CD14-positive monocyte (primary cell): Measurements from ENCODE around the gene ERLIN1. TPM values are rescaled to one million over a fixed set of nuclear protein-coding genes. Genes with fewer than 3 reads are reported as not detected.

Experiments
- DNase-seq, 3 donors: peaks; one replicate each; pipeline ENCODE4 v3.0.0-alpha.2; 2011 to 2022
- H2AFZ ChIP-seq: 2 replicates; pipeline ENCODE4 v1.6.0; 2012; ENCODE audit warnings: mild to moderate bottlenecking, low read depth, low read length, inconsistent platforms; ENCODE audit not compliant: insufficient read depth, poor library complexity, severe bottlenecking
- H3K27ac ChIP-seq, 2 donors: 1 replicate in 1 of 2; 2 replicates in 1 of 2; pipeline ENCODE4 v1.5.1; 2012 to 2013; ENCODE audit warnings: low read length in 2 of 2, control low read depth in 1 of 2, inconsistent platforms in 1 of 2, low read depth in 1 of 2, mild to moderate bottlenecking in 1 of 2
- H3K27me3 ChIP-seq, 2 donors: one replicate each; pipeline versions ENCODE4 v1.6.0 to v1.6.1; 2011 to 2013; ENCODE audit warnings: low read length in 2 of 2; ENCODE audit not compliant: control insufficient read depth in 2 of 2, insufficient read depth in 2 of 2
- H3K36me3 ChIP-seq, 2 donors: replicated peaks in 1 of 2; 1 replicate in 1 of 2; 2 replicates in 1 of 2; pipeline versions ENCODE4 v1.5.1 to v1.6.1; 2012 to 2013; ENCODE audit warnings: low read length in 2 of 2, control low read depth in 1 of 2, inconsistent platforms in 1 of 2, mild to moderate bottlenecking in 1 of 2; ENCODE audit not compliant: insufficient read depth in 2 of 2, control insufficient read depth in 1 of 2
- H3K4me1 ChIP-seq, 2 donors: 1 replicate in 1 of 2; 2 replicates in 1 of 2; pipeline versions ENCODE4 v1.5.1 to v1.6.1; 2012 to 2013; ENCODE audit warnings: low read length in 2 of 2, control low read depth in 1 of 2, inconsistent platforms in 1 of 2, mild to moderate bottlenecking in 1 of 2, moderate library complexity in 1 of 2; ENCODE audit not compliant: insufficient read depth in 2 of 2, control insufficient read depth in 1 of 2
- H3K4me2 ChIP-seq: replicated peaks from 2 replicates; pipeline ENCODE3; 2012; ENCODE audit warnings: low read length, moderate library complexity, mild to moderate bottlenecking; ENCODE audit not compliant: poor library complexity, severe bottlenecking; ENCODE audit errors: extremely low read depth
- H3K4me3 ChIP-seq, 3 experiments: fragments of 200-600 bp in 1 of 3; sonication (generic) in 1 of 3; replicated peaks in 1 of 3; 1 replicate in 2 of 3; 2 replicates in 1 of 3; pipeline ENCODE4 v1.5.1; 2011 to 2013; ENCODE audit warnings: low read length in 3 of 3, mild to moderate bottlenecking in 3 of 3, control low read depth in 2 of 3, low read depth in 2 of 3, inconsistent platforms in 1 of 3, moderate library complexity in 1 of 3
- H3K79me2 ChIP-seq: 2 replicates; pipeline ENCODE4 v1.6.0; 2012; ENCODE audit warnings: mild to moderate bottlenecking, control low read depth, inconsistent platforms, low read length, moderate library complexity; ENCODE audit not compliant: insufficient read depth
- H3K9ac ChIP-seq: 2 replicates; pipeline ENCODE4 v1.6.0; 2017; ENCODE audit warnings: low read length, mild to moderate bottlenecking; ENCODE audit not compliant: insufficient read depth, poor library complexity, severe bottlenecking
- H3K9me3 ChIP-seq, 2 donors: replicated peaks in 1 of 2; 1 replicate in 1 of 2; 2 replicates in 1 of 2; pipeline versions ENCODE4 v1.5.1 to v1.6.1; 2012 to 2013; ENCODE audit warnings: low read length in 2 of 2, control low read depth in 1 of 2; ENCODE audit not compliant: control insufficient read depth in 1 of 2, insufficient read depth in 1 of 2
- H4K20me1 ChIP-seq: 2 replicates; pipeline ENCODE4 v1.6.0; 2012; ENCODE audit warnings: mild to moderate bottlenecking, low read length, control low read depth, moderate library complexity; ENCODE audit not compliant: insufficient read depth
- H3K27ac Mint-ChIP-seq, 7 donors: one replicate each; pipeline ENCODE4 v1.8.0; 2020; ENCODE audit warnings: mild to moderate bottlenecking in 7 of 7, mixed read lengths in 7 of 7, moderate library complexity in 6 of 7, inconsistent platforms in 2 of 7
- H3K27me3 Mint-ChIP-seq, 3 donors: one replicate each; pipeline ENCODE4 v1.8.0; 2021 to 2022; ENCODE audit warnings: low read depth in 3 of 3, mild to moderate bottlenecking in 3 of 3, mixed read lengths in 3 of 3, moderate library complexity in 3 of 3, inconsistent platforms in 1 of 3
- H3K36me3 Mint-ChIP-seq, 2 donors: one replicate each; pipeline ENCODE4 v1.8.0; 2020; ENCODE audit warnings: mixed read lengths in 2 of 2, inconsistent platforms in 1 of 2, mild to moderate bottlenecking in 1 of 2
- H3K4me1 Mint-ChIP-seq: one replicate; pipeline ENCODE4 v1.8.0; 2020; ENCODE audit warnings: mild to moderate bottlenecking, mixed read lengths
- H3K4me3 Mint-ChIP-seq, 2 donors: one replicate each; pipeline ENCODE4 v1.8.0; 2020; ENCODE audit warnings: mild to moderate bottlenecking in 2 of 2, mixed read lengths in 2 of 2, moderate library complexity in 1 of 2
- H3K9me3 Mint-ChIP-seq, 7 donors: one replicate each; pipeline ENCODE4 v1.8.0; 2020 to 2022; ENCODE audit warnings: mixed read lengths in 7 of 7, mild to moderate bottlenecking in 6 of 7, moderate library complexity in 6 of 7, inconsistent platforms in 2 of 7
- WGBS: methylation state at CpG from one replicate; pipeline ENCODE4 v1.1.5; 2013; ENCODE audit warnings: missing lambda C conversion rate; ENCODE audit not compliant: insufficient coverage; 5-methylcytosine and 5-hydroxymethylcytosine counted together
- intact Hi-C, 2 donors: fragments of 100-400 bp; cut with micrococcal nuclease; formaldehyde crosslinking; loops; one replicate each; pipeline versions ENCODE4 v1.15.0 to v1.15.1; 2023
- polyA plus RNA-seq, 3 donors: library from polyadenylated mRNA; depleted of rRNA in 1 of 3; unstranded in 2 of 3; stranded (reverse) in 1 of 3; fragments of 300-500 nt in 2 of 3; fragments of >200 nt in 1 of 3; fragmentation: Illumina TruSeq in 2 of 3; gene quantifications; 1 replicate in 2 of 3; 2 replicates in 1 of 3; pipeline ENCODE4 v1.2.3, GENCODE V29; 2012 to 2021
- TF ChIP-seq, protein P1 (sequence below): fragments of 200-600 bp; IDR thresholded peaks from one replicate; pipeline ENCODE4 v1.8.0; 2022; ENCODE audit warnings: antibody characterized with exemption, mild to moderate bottlenecking

ERLIN1 gene
- polyA plus RNA-seq, 3 donors: 14.5 to 31.4 (median 18.7) TPM

DNA sequence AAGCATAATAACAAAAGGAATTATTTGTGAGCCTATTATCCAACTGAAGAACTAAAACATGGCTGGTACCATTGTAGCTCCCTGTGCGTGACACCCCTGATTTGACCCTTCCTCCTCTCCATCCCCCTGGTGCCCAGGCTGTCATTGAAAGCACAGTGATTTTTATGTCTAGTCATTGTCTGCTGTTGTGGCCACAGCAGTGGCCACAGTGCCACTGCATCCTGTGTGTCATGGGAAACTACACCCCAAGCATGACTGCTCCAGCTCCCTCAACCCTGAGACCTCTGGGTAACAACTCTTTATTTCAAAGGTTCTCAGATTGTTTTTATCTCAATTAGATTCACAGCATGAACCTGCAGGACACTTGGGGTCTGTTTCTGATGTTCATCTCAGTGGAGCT is 52.0 kb downstream of the ERLIN1 start:
- H3K27me3 Mint-ChIP-seq: peaks cover 4 to 12% (median 5%) of the 10 kb centered on the region in 3 donors
- H3K9me3 ChIP-seq: peaks cover 8 to 10% of the 10 kb centered on the region in 2 donors
- no peak overlapping the region for H3K4me2 ChIP-seq
- no peaks in the 10 kb centered on the region for H3K4me1 ChIP-seq
- TF ChIP-seq, protein P1, sequence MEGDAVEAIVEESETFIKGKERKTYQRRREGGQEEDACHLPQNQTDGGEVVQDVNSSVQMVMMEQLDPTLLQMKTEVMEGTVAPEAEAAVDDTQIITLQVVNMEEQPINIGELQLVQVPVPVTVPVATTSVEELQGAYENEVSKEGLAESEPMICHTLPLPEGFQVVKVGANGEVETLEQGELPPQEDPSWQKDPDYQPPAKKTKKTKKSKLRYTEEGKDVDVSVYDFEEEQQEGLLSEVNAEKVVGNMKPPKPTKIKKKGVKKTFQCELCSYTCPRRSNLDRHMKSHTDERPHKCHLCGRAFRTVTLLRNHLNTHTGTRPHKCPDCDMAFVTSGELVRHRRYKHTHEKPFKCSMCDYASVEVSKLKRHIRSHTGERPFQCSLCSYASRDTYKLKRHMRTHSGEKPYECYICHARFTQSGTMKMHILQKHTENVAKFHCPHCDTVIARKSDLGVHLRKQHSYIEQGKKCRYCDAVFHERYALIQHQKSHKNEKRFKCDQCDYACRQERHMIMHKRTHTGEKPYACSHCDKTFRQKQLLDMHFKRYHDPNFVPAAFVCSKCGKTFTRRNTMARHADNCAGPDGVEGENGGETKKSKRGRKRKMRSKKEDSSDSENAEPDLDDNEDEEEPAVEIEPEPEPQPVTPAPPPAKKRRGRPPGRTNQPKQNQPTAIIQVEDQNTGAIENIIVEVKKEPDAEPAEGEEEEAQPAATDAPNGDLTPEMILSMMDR: no peak
- H3K27ac ChIP-seq: no peak overlapping the region
- H3K9me3 Mint-ChIP-seq: peaks cover 6 to 24% (median 15%) of the 10 kb centered on the region in 7 donors
- H3K27me3 ChIP-seq: no peaks in the 10 kb centered on the region
- no peak for DNase-seq
- H3K4me1 Mint-ChIP-seq: no peaks in the 10 kb centered on the region
- intact Hi-C loops: no loop called here
- H4K20me1 ChIP-seq: no peaks in the 10 kb centered on the region
- 100% methylated on average over 1 of the region's 1 CpG for WGBS
- no peak overlapping the region for H3K27ac Mint-ChIP-seq
- H3K9ac ChIP-seq: no peak overlapping the region
- no peak overlapping the region for H2AFZ ChIP-seq
- H3K4me3 ChIP-seq: no peak overlapping the region
- H3K36me3 Mint-ChIP-seq: no peaks in the 10 kb centered on the region
- H3K4me3 Mint-ChIP-seq: no peak overlapping the region
- no peaks in the 10 kb centered on the region for H3K36me3 ChIP-seq
- H3K79me2 ChIP-seq: no peaks in the 10 kb centered on the region

DNA sequence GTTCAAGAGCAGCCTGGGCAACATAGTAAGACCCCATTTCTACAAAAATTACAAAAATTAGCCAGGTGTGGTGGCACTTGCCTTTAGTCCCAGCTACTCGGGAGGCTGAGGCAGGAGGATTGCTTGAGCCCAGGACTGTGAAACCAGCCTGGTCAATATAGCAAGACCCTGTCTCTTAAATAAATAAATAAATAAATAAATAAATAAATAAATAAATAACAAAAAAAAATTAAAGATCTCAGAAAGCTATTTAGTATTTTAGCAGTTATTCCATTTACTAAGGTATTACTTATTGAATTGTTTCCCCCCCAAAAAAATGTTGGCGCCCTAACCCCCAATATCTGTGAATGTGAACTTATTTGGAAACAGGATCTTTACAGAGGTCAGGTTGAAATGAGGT is 53.4 kb downstream of the ERLIN1 start:
- H3K4me1 ChIP-seq: no peaks in the 10 kb centered on the region
- intact Hi-C loops: no loop called here
- no peaks in the 10 kb centered on the region for H3K79me2 ChIP-seq
- Mint-ChIP-seq H3K4me3 (no peak overlapping the region), H3K36me3 (no peaks in the 10 kb centered on the region), H3K27ac (no peak overlapping the region), H3K9me3 (peaks cover 6 to 24% (median 15%) of the 10 kb centered on the region in 7 donors), H3K4me1 (no peaks in the 10 kb centered on the region), H3K27me3 (peaks cover 7 to 12% (median 8%) of the 10 kb centered on the region in 3 donors)
- WGBS: no CpG with 5 or more reads among the region's 2 CpGs
- no peak overlapping the region for H2AFZ ChIP-seq
- H3K9me3 ChIP-seq: peaks cover 8 to 10% of the 10 kb centered on the region in 2 donors
- H3K9ac ChIP-seq: no peak overlapping the region
- no peak overlapping the region for H3K27ac ChIP-seq
- no peak overlapping the region for H3K4me3 ChIP-seq
- H4K20me1 ChIP-seq: no peaks in the 10 kb centered on the region
- TF ChIP-seq, protein P1: no peak
- H3K36me3 ChIP-seq: no peaks in the 10 kb centered on the region
- no peaks in the 10 kb centered on the region for H3K27me3 ChIP-seq
- no peak for DNase-seq
- no peak overlapping the region for H3K4me2 ChIP-seq
